GM23338 (cell line): ENCODE measurements around the gene CACNA2D1. TPM values are rescaled to one million over a fixed set of nuclear protein-coding genes. Genes with fewer than 3 reads are reported as not detected.

ENCODE experiments used
- ATAC-seq: fragments of 200-7000 bp; cut with Tn5 transposase; 3 replicates; pipeline ENCODE4 v1.9.1; 2020
- DNase-seq: peaks from one replicate; pipeline ENCODE4 v3.0.0-alpha.2; 2015; ENCODE audit warnings: low spot score
- H2AFZ ChIP-seq: fragments of 200-600 bp; sonication (generic); 2 replicates; pipeline ENCODE4 v1.8.0; 2016; ENCODE audit warnings: antibody characterized with exemption, mild to moderate bottlenecking, moderate library complexity
- H3F3A ChIP-seq: fragments of 200-600 bp; sonication (generic); replicated peaks from 2 replicates; pipeline ENCODE4 v1.8.0; 2017; ENCODE audit warnings: antibody characterized with exemption, mixed run types, low read depth
- H3K27ac ChIP-seq: fragments of 200-600 bp; sonication (generic); 2 replicates; pipeline ENCODE4 v1.6.1; 2016; ENCODE audit warnings: low read depth
- H3K27me3 ChIP-seq: fragments of 200-600 bp; sonication (generic); 2 replicates; pipeline ENCODE4 v1.8.0; 2016; ENCODE audit warnings: mild to moderate bottlenecking, mixed run types, moderate library complexity; ENCODE audit not compliant: insufficient read depth
- H3K36me3 ChIP-seq: fragments of 200-600 bp; sonication (generic); 2 replicates; pipeline ENCODE4 v1.8.0; 2016; ENCODE audit warnings: mild to moderate bottlenecking; ENCODE audit not compliant: insufficient read depth
- H3K4me1 ChIP-seq: fragments of 200-600 bp; sonication (generic); 2 replicates; pipeline ENCODE4 v1.8.0; 2016; ENCODE audit warnings: mild to moderate bottlenecking, moderate library complexity; ENCODE audit not compliant: insufficient read depth
- H3K4me2 ChIP-seq: fragments of 200-600 bp; sonication (generic); 2 replicates; pipeline ENCODE4 v1.7.1; 2017; ENCODE audit warnings: mixed run types
- H3K4me3 ChIP-seq: fragments of 200-600 bp; sonication (generic); 2 replicates; pipeline ENCODE4 v1.6.1; 2016; ENCODE audit warnings: mixed run types
- H3K79me2 ChIP-seq: fragments of 200-600 bp; sonication (generic); replicated peaks from 2 replicates; pipeline ENCODE4 v1.8.0; 2017; ENCODE audit warnings: mild to moderate bottlenecking; ENCODE audit not compliant: insufficient read depth
- H3K9me2 ChIP-seq: fragments of 200-600 bp; sonication (generic); 2 replicates; pipeline ENCODE4 v1.8.0; 2017; ENCODE audit not compliant: insufficient read depth
- H4K20me1 ChIP-seq: fragments of 200-600 bp; sonication (generic); replicated peaks from 2 replicates; pipeline ENCODE4 v1.8.0; 2017; ENCODE audit warnings: mild to moderate bottlenecking; ENCODE audit not compliant: insufficient read depth
- H3K27ac Mint-ChIP-seq: 2 replicates; pipeline ENCODE4 v1.8.0; 2020; ENCODE audit warnings: inconsistent platforms, mild to moderate bottlenecking, moderate library complexity, mixed read lengths
- H3K27me3 Mint-ChIP-seq: 3 replicates; pipeline ENCODE4 v1.8.0; 2022; ENCODE audit warnings: low read depth, mild to moderate bottlenecking, moderate library complexity, mixed read lengths, inconsistent platforms; ENCODE audit not compliant: insufficient read depth, poor library complexity
- H3K36me3 Mint-ChIP-seq: 3 replicates; pipeline ENCODE4 v1.8.0; 2021; ENCODE audit warnings: low read depth, mild to moderate bottlenecking, inconsistent platforms, moderate library complexity, mixed read lengths
- H3K4me1 Mint-ChIP-seq: 3 replicates; pipeline ENCODE4 v1.8.0; 2020; ENCODE audit warnings: mild to moderate bottlenecking, inconsistent platforms, mixed read lengths
- H3K4me3 Mint-ChIP-seq: 3 replicates; pipeline ENCODE4 v1.8.0; 2021; ENCODE audit warnings: moderate library complexity, mild to moderate bottlenecking, inconsistent platforms, mixed read lengths
- H3K9me3 Mint-ChIP-seq: 3 replicates; pipeline ENCODE4 v1.8.0; 2020; ENCODE audit warnings: moderate library complexity, mild to moderate bottlenecking, inconsistent platforms, mixed read lengths
- CREB1 ChIP-seq: fragments of 250-450 bp; sonication (Bioruptor Pico); IDR thresholded peaks from 2 replicates; pipeline ENCODE4 v1.5.0; 2020; ENCODE audit warnings: low read depth, mild to moderate bottlenecking, moderate library complexity
- EZH2 ChIP-seq: fragments of 200-600 bp; sonication (generic); IDR thresholded peaks from one replicate; pipeline ENCODE4 v1.8.0; 2017; ENCODE audit warnings: antibody characterized with exemption, mild to moderate bottlenecking, low read depth; ENCODE audit not compliant: unreplicated experiment
- JUNB ChIP-seq: IDR thresholded peaks from one replicate; pipeline ENCODE4 v1.6.1; 2016; ENCODE audit warnings: antibody characterized with exemption; ENCODE audit not compliant: unreplicated experiment
- NANOG ChIP-seq: IDR thresholded peaks from 2 replicates; pipeline ENCODE4 v1.6.1; 2016; ENCODE audit warnings: antibody characterized with exemption, borderline replicate concordance
- POLR2AphosphoS5 ChIP-seq: IDR thresholded peaks from 2 replicates; pipeline ENCODE4 v1.6.1; 2016; ENCODE audit warnings: antibody characterized with exemption, low read depth
- ZNF331 ChIP-seq: fragments of 250-450 bp; sonication (Bioruptor Pico); IDR thresholded peaks from 2 replicates; pipeline ENCODE4 v1.5.0; 2020; ENCODE audit warnings: low read depth, mild to moderate bottlenecking, moderate library complexity
- ZNF462 ChIP-seq: fragments of 250-450 bp; sonication (Bioruptor Pico); IDR thresholded peaks from 2 replicates; pipeline ENCODE4 v1.5.0; 2020; ENCODE audit warnings: mild to moderate bottlenecking, moderate library complexity
- polyA plus RNA-seq: library from polyadenylated mRNA; unstranded; fragments of >200 nt; fragmentation: Nextera tagmentation; extraction: Ambion mirVana; gene quantifications from 2 replicates; pipeline ENCODE4 v1.2.1, GENCODE V29; 2016
- total RNA-seq: library from RNA; depleted of rRNA; stranded (reverse); fragments of >200 nt; shearing (Covaris generic); gene quantifications from 2 replicates; pipeline ENCODE4 v1.2.3, GENCODE V29; 2014
- TF ChIP-seq, protein P1 (sequence below), 2 experiments: fragments of 200-600 bp in 1 of 2; sonication (generic) in 1 of 2; conservative IDR thresholded peaks; 2 replicates each; pipeline versions ENCODE4 v1.5.1 to v1.6.1; 2016 to 2017; ENCODE audit warnings: antibody characterized with exemption in 2 of 2, low read depth in 2 of 2, mild to moderate bottlenecking in 2 of 2, moderate library complexity in 1 of 2

CACNA2D1 gene
- total and polyA plus RNA-seq, 2 experiments from 2014 or later = 7.0 to 20.4 TPM

DNA sequence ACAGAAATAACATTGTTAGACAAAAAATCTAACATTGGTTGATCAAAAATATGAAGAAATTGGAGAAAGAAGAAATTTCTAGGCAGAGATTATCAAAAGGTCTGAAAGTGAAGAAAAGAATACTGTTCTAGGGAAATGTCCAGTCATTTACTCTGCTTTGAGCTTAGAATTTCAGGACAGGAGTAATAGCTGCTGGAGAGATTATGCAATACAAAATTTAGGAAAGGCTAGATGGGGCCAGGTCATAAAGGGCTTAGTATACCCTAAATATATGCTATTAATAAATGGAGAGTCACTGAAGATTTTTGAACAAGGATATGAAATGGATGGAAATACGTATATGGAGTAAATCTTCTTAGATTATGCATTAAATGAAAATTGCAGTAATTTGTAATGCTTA lies 279.2 kb downstream of the CACNA2D1 start (continued):
- TF ChIP-seq ZNF462 (CRISPR knock-in tag) = no peak
- no peak for TF ChIP-seq ZNF331 (CRISPR knock-in tag)
- TF ChIP-seq NANOG = no peak

DNA sequence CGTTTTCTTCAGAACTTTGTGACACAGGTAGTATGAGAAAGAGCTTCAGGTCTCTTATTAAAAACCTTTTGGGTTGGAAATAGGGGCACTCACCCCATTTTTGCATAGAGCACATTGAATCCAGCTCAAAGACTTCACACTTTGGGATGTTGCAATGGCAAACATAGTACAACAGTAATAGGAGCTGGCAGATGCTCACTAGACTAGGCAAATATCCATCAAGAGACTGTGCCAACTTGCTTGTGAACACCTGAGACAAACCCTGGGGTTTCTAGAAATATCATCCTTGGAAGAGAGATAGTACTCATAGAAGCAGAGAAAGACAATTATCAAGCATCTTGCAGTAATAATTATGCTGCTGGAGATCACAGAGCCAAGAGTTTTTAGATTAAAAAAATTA lies 280.0 kb downstream of the CACNA2D1 start:
- Histone ChIP-seq H3K4me1 (0 out of 2 replicates have a peak, but pooled peaks cover 7% of the 10 kb centered on the region), H4K20me1 (no peaks in the 10 kb centered on the region), H3K27me3 (no peaks in the 10 kb centered on the region), H3K9me2 (no peaks in the 10 kb centered on the region), H2AFZ (no peak overlapping the region), H3K4me3 (no peak overlapping the region), H3F3A (no peaks in the 10 kb centered on the region), H3K4me2 (no peak overlapping the region), H3K27ac (no peak overlapping the region), H3K36me3 (no peaks in the 10 kb centered on the region), H3K79me2 (no peaks in the 10 kb centered on the region)
- Mint-ChIP-seq H3K4me1 (peaks cover 26% of the 10 kb centered on the region), H3K36me3 (no peaks in the 10 kb centered on the region), H3K9me3 (no peaks in the 10 kb centered on the region), H3K27me3 (no peaks in the 10 kb centered on the region), H3K27ac (no peak overlapping the region), H3K4me3 (no peak overlapping the region)
- no peak for DNase-seq
- no peak for ATAC-seq
- TF ChIP-seq, protein P1, sequence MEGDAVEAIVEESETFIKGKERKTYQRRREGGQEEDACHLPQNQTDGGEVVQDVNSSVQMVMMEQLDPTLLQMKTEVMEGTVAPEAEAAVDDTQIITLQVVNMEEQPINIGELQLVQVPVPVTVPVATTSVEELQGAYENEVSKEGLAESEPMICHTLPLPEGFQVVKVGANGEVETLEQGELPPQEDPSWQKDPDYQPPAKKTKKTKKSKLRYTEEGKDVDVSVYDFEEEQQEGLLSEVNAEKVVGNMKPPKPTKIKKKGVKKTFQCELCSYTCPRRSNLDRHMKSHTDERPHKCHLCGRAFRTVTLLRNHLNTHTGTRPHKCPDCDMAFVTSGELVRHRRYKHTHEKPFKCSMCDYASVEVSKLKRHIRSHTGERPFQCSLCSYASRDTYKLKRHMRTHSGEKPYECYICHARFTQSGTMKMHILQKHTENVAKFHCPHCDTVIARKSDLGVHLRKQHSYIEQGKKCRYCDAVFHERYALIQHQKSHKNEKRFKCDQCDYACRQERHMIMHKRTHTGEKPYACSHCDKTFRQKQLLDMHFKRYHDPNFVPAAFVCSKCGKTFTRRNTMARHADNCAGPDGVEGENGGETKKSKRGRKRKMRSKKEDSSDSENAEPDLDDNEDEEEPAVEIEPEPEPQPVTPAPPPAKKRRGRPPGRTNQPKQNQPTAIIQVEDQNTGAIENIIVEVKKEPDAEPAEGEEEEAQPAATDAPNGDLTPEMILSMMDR (conservative IDR thresholded peaks at IDR 0.05; ENCODE audit: low read depth in 2 of 2) = no peak
- TF ChIP-seq EZH2 (no peak), POLR2AphosphoS5 (no peak), ZNF462 (CRISPR knock-in tag) (no peak), NANOG (no peak), ZNF331 (CRISPR knock-in tag) (no peak), CREB1 (CRISPR knock-in tag) (no peak), JUNB (no peak)
